Measurements from ENCODE around the gene ADAMTS9.

The ADAMTS9 gene

GRCh38 chr3:64684715-64685261 lies 3.0 kb downstream of the ADAMTS9 start:
- DNase-seq, result no peak

DNA sequence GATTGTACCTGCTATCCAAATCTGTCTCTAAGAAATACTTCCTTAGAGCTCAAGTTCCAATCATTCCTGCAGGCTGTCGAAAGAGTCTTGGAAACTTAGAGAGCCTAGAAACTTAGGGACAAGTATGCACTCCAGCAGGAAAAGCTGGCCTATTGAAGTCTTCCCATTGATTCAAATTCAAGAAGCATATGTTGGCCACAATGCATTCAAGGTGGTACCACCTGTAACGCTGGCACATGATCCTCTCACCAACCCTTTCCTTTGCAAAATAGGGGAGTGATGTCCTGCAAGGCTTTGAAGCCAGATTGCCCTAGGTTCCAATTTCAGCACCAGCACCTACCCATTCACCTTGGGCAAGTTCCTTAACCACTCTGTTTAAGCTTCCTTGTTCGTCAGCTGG lies 6.0 kb downstream of the ADAMTS9 start:
- DNase-seq, result no peak

GRCh38 chr3:64681015-64681414 lies 6.8 kb downstream of the ADAMTS9 start:
- no peak for DNase-seq

GRCh38 chr3:64680334-64680733 lies 7.5 kb downstream of the ADAMTS9 start:
- no peak for DNase-seq

- DNase-seq, result no peak
Observed at GRCh38 chr3:64677961-64678716, 9.7 kb downstream of the ADAMTS9 start.

- DNase-seq, result no peak
Observed at GRCh38 chr3:64676831-64677230, 11.0 kb downstream of the ADAMTS9 start.

DNA sequence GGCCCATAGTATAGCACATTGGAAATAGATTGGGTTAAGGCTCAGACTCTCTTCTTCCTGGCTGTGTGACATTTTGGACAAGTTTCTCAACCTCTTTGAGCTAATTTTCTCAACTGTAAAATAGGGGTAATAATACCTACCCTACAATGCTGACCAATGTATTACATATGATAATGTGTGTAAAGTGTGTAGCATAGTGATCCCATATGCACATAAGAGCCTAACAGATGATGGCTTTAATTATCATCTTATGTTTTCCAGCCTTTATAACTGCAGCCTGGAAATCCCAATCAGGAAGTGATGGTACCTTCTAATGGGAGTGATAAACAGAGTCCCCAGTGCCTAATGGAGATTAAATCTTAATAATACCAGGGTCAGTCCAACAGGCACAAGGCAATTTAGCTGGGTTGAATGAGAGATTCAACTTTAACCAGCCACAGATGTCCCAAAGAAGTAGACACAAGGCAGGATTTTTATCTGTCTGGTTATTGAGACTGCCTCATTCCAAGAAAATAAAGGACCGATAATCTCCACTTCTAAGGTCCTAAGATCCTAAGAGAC lies 12.0 kb downstream of the ADAMTS9 start:
- DNase-seq, result no peak

DNA sequence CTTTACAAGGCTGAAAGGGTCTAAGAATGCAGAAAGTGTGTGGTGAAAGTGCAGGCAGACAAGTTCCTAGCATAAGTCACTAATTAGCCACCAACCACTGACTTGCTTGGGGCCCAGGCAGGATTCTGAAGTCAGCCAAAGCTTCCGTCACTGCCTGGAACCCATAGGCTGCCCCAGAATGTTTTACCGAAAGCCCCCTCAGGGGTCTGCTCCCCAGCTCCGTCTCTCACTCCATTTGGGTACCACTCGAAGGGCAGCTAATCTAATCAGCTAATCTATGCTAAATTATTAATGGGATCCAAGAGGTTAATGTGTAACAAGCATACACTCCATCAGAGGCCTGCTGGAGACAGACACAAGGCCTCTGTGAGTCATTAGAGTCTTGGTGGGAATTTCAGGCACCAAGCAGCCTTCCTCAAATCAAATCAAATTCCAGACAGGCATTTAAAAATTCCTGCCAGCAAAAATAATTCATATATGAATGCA lies 13.2 kb downstream of the ADAMTS9 start:
- DNase-seq, result no peak

DNA sequence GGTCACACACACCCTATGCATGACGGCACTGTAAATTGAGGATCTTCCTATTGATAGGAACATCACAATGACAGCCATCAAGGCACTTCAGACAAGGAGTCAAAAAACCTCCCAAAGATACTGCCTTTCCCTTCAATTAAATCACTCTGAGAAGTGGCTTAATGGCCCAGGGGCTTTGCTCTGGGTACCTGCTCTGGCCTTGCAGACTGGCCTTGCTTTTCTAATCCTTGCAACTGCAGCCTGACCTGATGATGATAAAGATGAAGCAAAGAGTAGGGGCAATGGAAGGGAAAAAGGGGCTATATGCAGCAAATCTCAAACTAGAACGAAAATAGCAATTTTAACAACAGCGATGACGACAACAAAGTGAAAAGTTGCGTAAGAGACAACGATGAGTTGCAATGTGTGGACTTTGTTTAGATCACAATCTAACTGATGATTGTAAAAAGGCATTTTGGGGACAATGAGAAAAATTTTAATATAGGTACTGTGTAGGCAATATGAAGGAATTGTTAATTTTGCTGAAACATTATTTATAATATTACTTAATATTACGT lies 14.6 kb downstream of the ADAMTS9 start:
- no peak for DNase-seq

DNA sequence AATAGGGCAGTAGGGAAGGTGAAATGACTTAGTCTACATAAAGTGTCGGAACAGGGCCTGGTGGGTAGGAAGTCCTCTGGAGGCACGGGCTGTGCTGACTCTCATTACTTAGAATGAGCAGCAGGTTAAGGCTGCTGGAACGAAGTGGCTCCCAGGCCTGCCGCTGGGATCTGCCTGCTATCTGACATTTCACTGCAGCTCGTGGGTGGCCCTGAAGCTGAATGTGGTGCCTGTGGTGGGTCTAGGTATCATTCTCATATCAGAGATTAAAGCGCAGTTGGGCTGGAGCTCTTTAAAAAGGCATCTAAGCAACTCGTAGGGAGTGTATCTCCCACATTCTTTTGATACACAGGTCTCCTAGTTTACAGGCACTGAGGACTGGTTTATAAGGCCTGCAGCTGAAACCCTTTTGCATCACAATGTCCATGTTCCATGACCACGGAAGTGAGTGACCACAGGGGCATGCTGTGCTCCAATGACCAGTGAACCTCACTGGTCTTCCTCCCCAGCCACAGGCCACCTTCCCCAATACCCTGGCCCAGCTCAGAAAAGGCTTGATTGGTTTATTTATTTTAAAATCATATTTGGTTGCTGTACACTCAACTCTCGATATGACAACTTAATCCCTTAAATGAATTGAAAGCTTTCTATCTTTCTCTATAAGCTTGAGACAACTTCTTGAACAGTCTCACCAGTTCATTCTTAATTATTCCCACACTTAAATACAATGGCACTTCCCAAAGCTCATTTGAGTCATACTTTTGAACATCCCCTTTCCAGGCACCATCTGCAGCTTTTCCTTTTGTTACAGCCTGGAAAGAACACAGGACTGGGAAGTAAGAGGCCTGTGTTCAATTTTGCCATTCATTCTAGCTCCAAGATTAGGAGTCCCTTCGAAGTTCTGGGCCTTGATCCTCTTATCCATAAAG lies 19.0 kb downstream of the ADAMTS9 start:
- no peak for DNase-seq

DNA sequence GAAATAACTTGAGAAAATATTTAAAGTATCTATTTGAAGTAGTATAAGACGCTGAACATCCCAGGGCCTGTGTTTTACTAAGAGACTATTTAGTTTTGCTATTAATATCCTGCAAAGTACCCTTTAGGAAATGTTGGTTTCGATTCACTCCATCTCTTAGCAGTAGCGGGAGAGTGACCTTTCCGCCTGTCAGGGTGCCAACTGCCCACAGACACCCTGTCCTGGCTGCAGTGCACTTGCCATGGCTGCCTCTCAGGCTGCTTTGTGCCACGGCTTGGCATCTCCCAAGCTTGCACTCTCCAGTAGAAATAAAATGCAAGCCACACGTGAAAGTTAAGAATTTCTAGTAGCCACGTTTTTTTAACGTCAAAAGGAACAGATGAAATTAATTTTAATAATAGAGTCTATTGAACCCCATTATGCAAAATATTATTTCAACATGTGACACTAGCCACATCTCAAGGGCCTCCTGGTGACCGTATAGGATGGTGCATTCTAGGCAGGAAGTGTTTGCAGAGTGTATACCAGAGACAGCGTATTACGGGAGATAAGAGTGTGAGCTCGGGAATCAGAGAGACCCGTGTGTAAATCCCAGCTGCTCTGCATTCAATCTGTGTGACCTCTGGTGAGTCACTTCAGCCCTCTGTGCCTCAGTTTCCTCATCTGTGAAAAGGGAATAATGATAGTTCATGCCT lies 19.8 kb downstream of the ADAMTS9 start:
- no peak for DNase-seq

GRCh38 chr3:64667138-64667537 lies 20.7 kb downstream of the ADAMTS9 start:
- no peak for DNase-seq

- DNase-seq, result no peak
Observed at GRCh38 chr3:64666171-64666588, 21.6 kb downstream of the ADAMTS9 start.

DNA sequence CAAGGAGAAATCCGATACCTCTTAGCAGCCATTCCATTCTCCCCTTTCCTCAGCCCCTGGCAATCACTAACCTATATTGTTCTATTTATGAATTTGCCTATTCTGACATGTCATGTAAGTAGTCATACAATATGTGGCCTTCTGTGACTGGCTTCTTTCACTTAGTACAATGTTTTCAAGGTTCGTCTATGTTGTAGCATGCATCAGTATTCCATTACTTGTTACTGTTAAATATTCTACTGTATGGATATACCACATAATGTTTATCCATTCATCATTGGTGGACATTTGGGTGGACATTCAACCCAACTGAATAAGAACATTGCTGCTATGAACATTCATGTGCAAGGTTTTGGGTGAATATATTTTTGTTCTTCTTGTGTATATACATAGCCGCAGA lies 23.4 kb downstream of the ADAMTS9 start:
- no peak for DNase-seq

DNA sequence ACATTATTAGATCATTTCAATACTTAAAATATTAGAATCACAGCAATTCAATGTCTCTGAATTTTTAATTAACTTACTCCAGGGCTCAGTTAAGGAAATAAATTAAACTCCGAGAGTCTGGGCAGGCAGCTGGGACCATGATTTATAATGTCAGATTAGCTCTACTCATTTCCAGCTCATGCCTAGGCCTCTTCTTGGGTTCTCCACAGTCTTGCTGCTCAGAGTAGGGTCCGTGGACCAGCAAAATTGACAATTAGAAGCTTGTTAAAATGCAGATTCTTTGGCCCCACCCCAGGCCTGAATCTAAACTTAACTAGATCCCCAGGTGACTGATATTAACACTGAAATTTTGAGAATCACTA lies 28.2 kb downstream of the ADAMTS9 start:
- no peak for DNase-seq

GRCh38 chr3:64658001-64658400 lies 29.8 kb downstream of the ADAMTS9 start:
- DNase-seq, result no peak

- DNase-seq, result no peak
Observed at GRCh38 chr3:64656544-64656943, 31.3 kb downstream of the ADAMTS9 start.

- no peak for DNase-seq
Observed at GRCh38 chr3:64655160-64655559, 32.6 kb downstream of the ADAMTS9 start.

GRCh38 chr3:64654013-64654412 lies 33.8 kb downstream of the ADAMTS9 start:
- DNase-seq, result no peak

DNA sequence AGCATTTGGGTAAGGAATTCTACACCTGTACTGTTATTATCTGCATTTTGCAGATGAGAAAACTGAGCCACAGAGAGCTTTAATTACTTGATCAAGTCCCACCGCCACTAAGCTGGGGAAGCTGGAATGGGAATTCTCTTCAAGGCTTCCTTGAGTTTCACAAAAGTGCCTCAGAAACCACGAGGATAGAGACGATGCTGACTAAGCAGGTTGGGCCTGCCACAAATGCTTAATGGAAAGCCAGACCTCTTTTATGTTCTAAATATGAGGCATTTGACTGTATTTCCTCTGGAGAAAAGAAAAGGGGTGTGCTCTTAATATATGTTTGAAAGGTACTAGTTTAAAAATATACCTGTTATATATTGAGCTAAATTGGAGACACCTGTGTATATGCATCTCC lies 34.7 kb downstream of the ADAMTS9 start:
- DNase-seq, result no peak

DNA sequence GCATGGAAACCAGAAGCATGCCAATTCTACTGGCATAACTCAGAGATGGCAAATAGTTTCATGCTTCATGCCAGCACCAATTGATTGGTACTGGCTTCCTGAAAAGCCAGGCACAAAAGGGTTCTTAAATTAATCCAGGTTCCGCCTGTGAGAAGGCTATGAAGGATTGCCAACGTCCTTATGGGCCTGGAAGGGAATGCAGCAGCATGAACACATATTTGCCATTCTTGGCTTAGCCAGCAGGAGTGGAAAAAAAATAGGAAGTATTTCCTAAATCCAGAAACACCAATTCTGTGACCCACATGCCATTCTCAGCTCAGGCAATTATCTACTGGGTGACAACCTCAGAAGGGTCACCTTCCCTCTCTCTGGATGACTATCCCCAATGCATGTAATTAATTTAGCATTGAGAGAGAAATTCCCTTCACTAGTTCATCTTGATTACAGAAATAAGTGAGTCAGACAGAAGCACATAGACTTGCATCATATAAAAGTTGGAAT lies 36.0 kb downstream of the ADAMTS9 start:
- no peak for DNase-seq

DNA sequence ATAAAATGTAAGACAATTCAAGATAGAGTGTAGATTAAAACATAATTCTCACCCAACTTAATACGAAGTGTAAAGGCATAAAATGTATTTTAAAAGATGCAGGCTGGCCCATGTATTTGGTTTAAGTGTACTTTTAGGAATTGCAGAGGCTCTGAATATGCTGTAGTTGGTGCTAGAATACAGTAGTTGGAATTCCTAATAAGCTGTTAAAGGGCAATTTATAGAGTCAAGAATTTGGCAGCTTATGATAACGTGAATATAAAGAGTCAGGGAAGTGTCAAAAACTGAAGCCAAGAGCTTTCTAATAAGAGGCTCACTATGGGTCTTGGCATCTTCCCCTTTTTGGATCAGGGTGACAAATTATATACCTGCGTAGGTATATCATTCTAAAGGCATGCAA lies 36.5 kb downstream of the ADAMTS9 start:
- DNase-seq, result no peak
